GM19463 (cell line): ENCODE measurements around the gene ZSCAN12.

ENCODE experiments used
- ATAC-seq: cut with Tn5 transposase; IDR thresholded peaks from one replicate; pipeline ENCODE4 v1.9.1; 2021; ENCODE audit warnings: mild to moderate bottlenecking, moderate library complexity; ENCODE audit not compliant: unreplicated experiment

ZSCAN12 gene

GRCh38 chr6:28354688-28355554 lies 44.6 kb downstream of the ZSCAN12 start:
- no peak for ATAC-seq

- no peak for ATAC-seq
Observed at GRCh38 chr6:28353981-28354676, 45.4 kb downstream of the ZSCAN12 start.

- no peak for ATAC-seq
Observed at GRCh38 chr6:28353356-28353755, 46.2 kb downstream of the ZSCAN12 start.

- no peak for ATAC-seq
Observed at GRCh38 chr6:28351493-28351925, 48.0 kb downstream of the ZSCAN12 start.

- ATAC-seq, result no peak
Observed at GRCh38 chr6:28351087-28351486, 48.5 kb downstream of the ZSCAN12 start.

- ATAC-seq, result peak; percentile 100
Observed at GRCh38 chr6:28349892-28350737, 49.4 kb downstream of the ZSCAN12 start, which contains the start of gene ZKSCAN3. Gene ZKSCAN3 (plus strand): TSS chr6:28349947. CDS start chr6:28359587, 9,640 bp downstream.

- ATAC-seq, result peak; percentile 32
Observed at GRCh38 chr6:28349344-28349891, 50.1 kb downstream of the ZSCAN12 start.

GRCh38 chr6:28347119-28347518 lies 52.4 kb downstream of the ZSCAN12 start:
- ATAC-seq, result no peak

GRCh38 chr6:28345201-28345600 lies 54.3 kb downstream of the ZSCAN12 start:
- ATAC-seq, result no peak

- no peak for ATAC-seq
Observed at GRCh38 chr6:28343898-28344677, 55.5 kb downstream of the ZSCAN12 start.

- ATAC-seq, result no peak
Observed at GRCh38 chr6:28340310-28341095, 59.0 kb downstream of the ZSCAN12 start.

GRCh38 chr6:28337121-28337520 lies 62.4 kb downstream of the ZSCAN12 start:
- no peak for ATAC-seq

- ATAC-seq, result peak; percentile 16
Observed at GRCh38 chr6:28336284-28337120, 63.0 kb downstream of the ZSCAN12 start.

- peak; percentile 86 for ATAC-seq
Observed at GRCh38 chr6:28335564-28336283, 63.8 kb downstream of the ZSCAN12 start, which contains the start of gene ZSCAN31. Gene ZSCAN31 (minus strand): TSS chr6:28336148. CDS start chr6:28329683, 6,465 bp downstream.

GRCh38 chr6:28335040-28335563 lies 64.4 kb downstream of the ZSCAN12 start:
- no peak for ATAC-seq

- ATAC-seq, result no peak
Observed at GRCh38 chr6:28334286-28335039, 65.1 kb downstream of the ZSCAN12 start.
